Measurements from ENCODE around the gene PTX4. TPM values are rescaled to one million over a fixed set of nuclear protein-coding genes. Genes with fewer than 3 reads are reported as not detected.

PTX4 gene
- total RNA-seq, 3 donors from 2014 or later, result not detected

GRCh38 chr16:1493746-1494094 is 5.0 kb upstream of the PTX4 start:
- Histone ChIP-seq H3K9me3 (no peaks in the 10 kb centered on the region), H3K4me1 (peaks cover 6 to 12% of the 10 kb centered on the region in 2 donors), H3K36me3 (peaks cover 6% of the 10 kb centered on the region), H3K4me3 (peak overlapping the region; percentile 76 to 95 (median 88)), H3K27ac (peak overlapping the region; percentile 90 to 91), H3K27me3 (no peaks in the 10 kb centered on the region)
- no peak for DNase-seq (ENCODE audit: low spot score in 2 of 2)
- intact Hi-C loops (cut with DNase I; ENCODE audit: low total_unique reads), result no loop called here
- no peak for TF ChIP-seq POLR2A (IDR thresholded peaks at IDR 0.05)
- no peak for TF ChIP-seq CTCF (IDR thresholded peaks at IDR 0.05)
- no peak for TF ChIP-seq POLR2AphosphoS5 (IDR thresholded peaks at IDR 0.05)

DNA sequence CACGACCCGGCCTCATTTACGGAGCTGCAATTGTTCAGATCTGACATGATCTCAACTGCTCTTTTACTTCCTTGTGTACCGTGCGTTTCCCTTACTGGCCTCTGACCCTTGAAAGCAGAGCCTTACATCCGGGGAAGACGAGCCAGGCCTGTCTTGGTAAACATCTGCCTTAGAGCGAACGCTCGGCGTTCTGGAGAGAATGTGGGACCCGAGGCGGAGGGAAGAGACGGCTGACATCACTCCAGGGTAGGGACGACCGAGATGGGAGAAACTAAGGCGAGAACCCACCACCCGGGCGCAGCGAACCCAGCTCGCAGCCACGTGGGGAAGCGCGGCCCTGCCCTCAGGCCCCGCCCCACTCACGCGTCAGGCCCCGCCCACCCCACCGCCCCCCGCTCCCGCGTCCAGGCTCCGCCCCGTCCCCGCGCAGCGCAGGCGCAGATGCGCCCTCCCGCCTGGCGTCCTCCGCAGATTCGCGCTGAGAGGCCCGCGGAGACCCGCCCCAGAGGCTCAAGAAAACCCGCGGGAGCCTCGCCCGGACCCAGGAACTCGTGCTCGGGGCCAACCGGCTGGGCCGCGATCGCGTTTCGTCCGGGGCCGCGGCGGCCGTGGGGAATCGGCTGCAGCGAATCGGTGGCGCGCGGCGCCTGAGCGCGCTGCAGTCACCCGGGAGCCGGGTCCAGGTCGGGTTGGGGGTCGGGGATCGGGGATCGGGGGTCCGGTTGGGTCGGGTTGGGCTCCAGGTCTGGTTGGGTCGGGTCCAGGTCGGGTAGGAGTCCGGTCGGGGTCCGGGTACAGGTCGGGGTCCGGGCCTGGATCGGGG is 4.4 kb upstream of the PTX4 start, which contains the start of gene TELO2:
Gene TELO2 (plus strand): TSS at position 438 of the 823 bp plus-strand sequence. CDS start 922 bp downstream, outside the sequence.
- H3K9me3 ChIP-seq, result no peaks in the 10 kb centered on the region
- intact Hi-C loops (cut with DNase I; ENCODE audit: low total_unique reads), result no loop called here
- TF ChIP-seq POLR2AphosphoS5 (IDR thresholded peaks at IDR 0.05), result peak; percentile 22 to 68 (median 66)
- TF ChIP-seq POLR2A (IDR thresholded peaks at IDR 0.05), result no peak
- H3K27me3 ChIP-seq, result no peaks in the 10 kb centered on the region
- peak; percentile 55 to 77 for DNase-seq (ENCODE audit: low spot score in 2 of 2)
- H3K4me1 ChIP-seq, result peaks cover 6 to 12% of the 10 kb centered on the region in 2 donors
- peak within 1 kb of the TSS; percentile 76 to 95 (median 88) for H3K4me3 ChIP-seq
- H3K36me3 ChIP-seq, result peaks cover 6% of the 10 kb centered on the region
- H3K27ac ChIP-seq, result peak within 1 kb of the TSS; percentile 90 to 91

DNA sequence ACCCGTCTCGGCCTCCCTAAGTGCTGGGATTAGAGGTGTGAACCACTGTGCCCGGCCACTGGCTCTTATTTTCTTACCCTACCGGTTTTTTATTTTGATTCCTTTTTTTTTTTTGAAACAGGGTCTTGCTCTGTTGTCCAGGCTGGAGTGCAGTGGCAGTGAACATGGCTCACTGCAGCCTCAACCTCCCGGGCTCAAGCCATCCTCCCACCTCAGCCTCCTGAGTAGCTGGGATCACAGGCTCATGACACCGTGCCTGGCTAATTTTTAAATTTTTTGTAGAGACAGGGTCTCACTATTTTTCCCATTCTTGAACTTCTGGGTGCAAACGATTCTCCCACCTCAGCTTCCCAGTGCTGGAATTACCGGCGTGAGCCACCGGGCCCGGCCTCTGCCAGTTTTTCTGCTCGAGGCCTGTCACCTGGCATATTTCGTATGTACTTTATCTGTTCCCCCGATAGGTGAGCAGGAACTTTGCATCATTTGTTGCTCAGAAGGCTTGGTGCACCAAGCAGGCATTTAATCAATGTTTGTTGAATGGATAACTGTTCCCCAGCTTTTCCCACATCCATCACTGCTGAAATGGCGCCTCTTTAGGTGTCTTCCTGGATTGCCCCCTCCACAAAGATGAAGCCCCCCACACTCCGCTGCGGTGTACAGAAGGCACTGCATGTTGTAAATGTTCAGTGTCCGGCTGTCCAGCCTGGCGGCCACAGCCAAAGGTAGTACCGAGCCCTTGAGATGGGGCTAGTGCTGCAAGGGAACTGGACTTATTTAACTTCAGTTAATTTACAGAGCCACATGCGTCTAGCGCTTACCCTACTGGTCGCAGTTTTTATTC is 3.6 kb upstream of the PTX4 start:
- H3K27ac ChIP-seq, result peak overlapping the region; percentile 90 to 91
- no peak for TF ChIP-seq POLR2A (IDR thresholded peaks at IDR 0.05)
- no peak for TF ChIP-seq CTCF (IDR thresholded peaks at IDR 0.05)
- TF ChIP-seq POLR2AphosphoS5 (IDR thresholded peaks at IDR 0.05), result no peak
- intact Hi-C loops (cut with DNase I; ENCODE audit: low total_unique reads), result no loop called here

GRCh38 chr16:1491327-1491726 is 2.6 kb upstream of the PTX4 start:
- H3K36me3 ChIP-seq, result peaks cover 6% of the 10 kb centered on the region
- no peaks in the 10 kb centered on the region for H3K9me3 ChIP-seq
- TF ChIP-seq POLR2A (IDR thresholded peaks at IDR 0.05), result no peak
- TF ChIP-seq POLR2AphosphoS5 (IDR thresholded peaks at IDR 0.05), result no peak
- TF ChIP-seq CTCF (IDR thresholded peaks at IDR 0.05), result no peak
- no peaks in the 10 kb centered on the region for H3K27me3 ChIP-seq
- no peak overlapping the region for H3K27ac ChIP-seq
- no peak for DNase-seq (ENCODE audit: low spot score in 2 of 2)
- no peak overlapping the region for H3K4me3 ChIP-seq
- intact Hi-C loops (cut with DNase I; ENCODE audit: low total_unique reads), result no loop called here
- H3K4me1 ChIP-seq, result peaks cover 6 to 12% of the 10 kb centered on the region in 2 donors

More for the DNA sequence above, 3.6 kb upstream of the PTX4 start:
- Histone ChIP-seq H3K27me3 (no peaks in the 10 kb centered on the region), H3K4me3 (peak overlapping the region; percentile 76 to 95 (median 88)), H3K36me3 (peaks cover 6% of the 10 kb centered on the region), H3K9me3 (no peaks in the 10 kb centered on the region), H3K4me1 (peaks cover 6 to 12% of the 10 kb centered on the region in 2 donors)
- no peak for DNase-seq (ENCODE audit: low spot score in 2 of 2)

DNA sequence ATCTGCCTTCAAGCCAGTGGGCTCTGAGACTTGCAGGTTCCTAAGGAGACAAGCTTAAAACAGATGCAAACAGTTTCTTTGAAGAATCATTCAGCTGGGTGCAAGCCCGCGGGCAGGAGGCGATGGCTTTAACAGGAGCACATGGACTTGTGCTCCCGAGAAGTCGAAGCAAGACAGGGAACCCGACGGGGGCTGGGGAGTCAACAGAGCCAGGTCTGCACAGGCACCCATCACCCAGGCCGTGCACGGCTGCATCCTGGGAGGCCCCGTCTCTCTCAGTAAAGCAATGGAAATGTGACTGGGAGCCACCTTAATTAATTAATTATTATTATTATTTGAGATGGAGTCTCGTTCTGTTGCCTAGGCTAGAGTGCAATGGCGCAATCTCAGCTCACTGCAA is 333 bp upstream of the PTX4 start:
- Histone ChIP-seq H3K4me1 (peaks cover 0 to 6% of the 10 kb centered on the region in 2 donors), H3K27ac (no peak overlapping the region), H3K27me3 (no peaks in the 10 kb centered on the region), H3K9me3 (no peaks in the 10 kb centered on the region), H3K36me3 (no peaks in the 10 kb centered on the region), H3K4me3 (no peak overlapping the region)
- intact Hi-C loops (cut with DNase I; ENCODE audit: low total_unique reads), result no loop called here
- no peak for DNase-seq (ENCODE audit: low spot score in 2 of 2)
- no peak for TF ChIP-seq POLR2AphosphoS5 (IDR thresholded peaks at IDR 0.05)
- no peak for TF ChIP-seq POLR2A (IDR thresholded peaks at IDR 0.05)
- no peak for TF ChIP-seq CTCF (IDR thresholded peaks at IDR 0.05)
